ENCODE results near the gene ZBED6.

- TF ChIP-seq, protein P1, sequence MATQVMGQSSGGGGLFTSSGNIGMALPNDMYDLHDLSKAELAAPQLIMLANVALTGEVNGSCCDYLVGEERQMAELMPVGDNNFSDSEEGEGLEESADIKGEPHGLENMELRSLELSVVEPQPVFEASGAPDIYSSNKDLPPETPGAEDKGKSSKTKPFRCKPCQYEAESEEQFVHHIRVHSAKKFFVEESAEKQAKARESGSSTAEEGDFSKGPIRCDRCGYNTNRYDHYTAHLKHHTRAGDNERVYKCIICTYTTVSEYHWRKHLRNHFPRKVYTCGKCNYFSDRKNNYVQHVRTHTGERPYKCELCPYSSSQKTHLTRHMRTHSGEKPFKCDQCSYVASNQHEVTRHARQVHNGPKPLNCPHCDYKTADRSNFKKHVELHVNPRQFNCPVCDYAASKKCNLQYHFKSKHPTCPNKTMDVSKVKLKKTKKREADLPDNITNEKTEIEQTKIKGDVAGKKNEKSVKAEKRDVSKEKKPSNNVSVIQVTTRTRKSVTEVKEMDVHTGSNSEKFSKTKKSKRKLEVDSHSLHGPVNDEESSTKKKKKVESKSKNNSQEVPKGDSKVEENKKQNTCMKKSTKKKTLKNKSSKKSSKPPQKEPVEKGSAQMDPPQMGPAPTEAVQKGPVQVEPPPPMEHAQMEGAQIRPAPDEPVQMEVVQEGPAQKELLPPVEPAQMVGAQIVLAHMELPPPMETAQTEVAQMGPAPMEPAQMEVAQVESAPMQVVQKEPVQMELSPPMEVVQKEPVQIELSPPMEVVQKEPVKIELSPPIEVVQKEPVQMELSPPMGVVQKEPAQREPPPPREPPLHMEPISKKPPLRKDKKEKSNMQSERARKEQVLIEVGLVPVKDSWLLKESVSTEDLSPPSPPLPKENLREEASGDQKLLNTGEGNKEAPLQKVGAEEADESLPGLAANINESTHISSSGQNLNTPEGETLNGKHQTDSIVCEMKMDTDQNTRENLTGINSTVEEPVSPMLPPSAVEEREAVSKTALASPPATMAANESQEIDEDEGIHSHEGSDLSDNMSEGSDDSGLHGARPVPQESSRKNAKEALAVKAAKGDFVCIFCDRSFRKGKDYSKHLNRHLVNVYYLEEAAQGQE (IDR thresholded peaks at IDR 0.05; ENCODE audit: low read depth, low read length): no peak
- TF ChIP-seq CHD2 (IDR thresholded peaks at IDR 0.05; ENCODE audit: low read length, partially characterized antibody) (no peak), JUND (IDR thresholded peaks at IDR 0.05) (no peak), NFIC (IDR thresholded peaks at IDR 0.05; ENCODE audit: borderline replicate concordance) (no peak), EP300 (IDR thresholded peaks at IDR 0.05; ENCODE audit: borderline replicate concordance in 1 of 2, low read depth in 1 of 2, low read length in 1 of 2) (no peak), TAF1 (IDR thresholded peaks at IDR 0.05; ENCODE audit: borderline replicate concordance, low read depth, low read length) (no peak), EZH2phosphoT487 (IDR thresholded peaks at IDR 0.05; ENCODE audit: borderline replicate concordance, low read depth) (no peak), POLR2AphosphoS5 (IDR thresholded peaks at IDR 0.05; ENCODE audit: low read depth, low read length) (no peak), FOSL2 (IDR thresholded peaks at IDR 0.05; ENCODE audit: borderline replicate concordance, low read depth) (no peak), RAD21 (IDR thresholded peaks at IDR 0.05; ENCODE audit: low read length) (no peak), TEAD4 (IDR thresholded peaks at IDR 0.05; ENCODE audit: borderline replicate concordance, insufficient read depth) (no peak)
- TF ChIP-seq, protein P2, sequence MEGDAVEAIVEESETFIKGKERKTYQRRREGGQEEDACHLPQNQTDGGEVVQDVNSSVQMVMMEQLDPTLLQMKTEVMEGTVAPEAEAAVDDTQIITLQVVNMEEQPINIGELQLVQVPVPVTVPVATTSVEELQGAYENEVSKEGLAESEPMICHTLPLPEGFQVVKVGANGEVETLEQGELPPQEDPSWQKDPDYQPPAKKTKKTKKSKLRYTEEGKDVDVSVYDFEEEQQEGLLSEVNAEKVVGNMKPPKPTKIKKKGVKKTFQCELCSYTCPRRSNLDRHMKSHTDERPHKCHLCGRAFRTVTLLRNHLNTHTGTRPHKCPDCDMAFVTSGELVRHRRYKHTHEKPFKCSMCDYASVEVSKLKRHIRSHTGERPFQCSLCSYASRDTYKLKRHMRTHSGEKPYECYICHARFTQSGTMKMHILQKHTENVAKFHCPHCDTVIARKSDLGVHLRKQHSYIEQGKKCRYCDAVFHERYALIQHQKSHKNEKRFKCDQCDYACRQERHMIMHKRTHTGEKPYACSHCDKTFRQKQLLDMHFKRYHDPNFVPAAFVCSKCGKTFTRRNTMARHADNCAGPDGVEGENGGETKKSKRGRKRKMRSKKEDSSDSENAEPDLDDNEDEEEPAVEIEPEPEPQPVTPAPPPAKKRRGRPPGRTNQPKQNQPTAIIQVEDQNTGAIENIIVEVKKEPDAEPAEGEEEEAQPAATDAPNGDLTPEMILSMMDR (IDR thresholded peaks at IDR 0.05): no peak
- TF ChIP-seq, protein P3, sequence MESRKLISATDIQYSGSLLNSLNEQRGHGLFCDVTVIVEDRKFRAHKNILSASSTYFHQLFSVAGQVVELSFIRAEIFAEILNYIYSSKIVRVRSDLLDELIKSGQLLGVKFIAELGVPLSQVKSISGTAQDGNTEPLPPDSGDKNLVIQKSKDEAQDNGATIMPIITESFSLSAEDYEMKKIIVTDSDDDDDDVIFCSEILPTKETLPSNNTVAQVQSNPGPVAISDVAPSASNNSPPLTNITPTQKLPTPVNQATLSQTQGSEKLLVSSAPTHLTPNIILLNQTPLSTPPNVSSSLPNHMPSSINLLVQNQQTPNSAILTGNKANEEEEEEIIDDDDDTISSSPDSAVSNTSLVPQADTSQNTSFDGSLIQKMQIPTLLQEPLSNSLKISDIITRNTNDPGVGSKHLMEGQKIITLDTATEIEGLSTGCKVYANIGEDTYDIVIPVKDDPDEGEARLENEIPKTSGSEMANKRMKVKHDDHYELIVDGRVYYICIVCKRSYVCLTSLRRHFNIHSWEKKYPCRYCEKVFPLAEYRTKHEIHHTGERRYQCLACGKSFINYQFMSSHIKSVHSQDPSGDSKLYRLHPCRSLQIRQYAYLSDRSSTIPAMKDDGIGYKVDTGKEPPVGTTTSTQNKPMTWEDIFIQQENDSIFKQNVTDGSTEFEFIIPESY (IDR thresholded peaks at IDR 0.05; ENCODE audit: borderline replicate concordance, low read depth): no peak
- TF ChIP-seq, protein P4, sequence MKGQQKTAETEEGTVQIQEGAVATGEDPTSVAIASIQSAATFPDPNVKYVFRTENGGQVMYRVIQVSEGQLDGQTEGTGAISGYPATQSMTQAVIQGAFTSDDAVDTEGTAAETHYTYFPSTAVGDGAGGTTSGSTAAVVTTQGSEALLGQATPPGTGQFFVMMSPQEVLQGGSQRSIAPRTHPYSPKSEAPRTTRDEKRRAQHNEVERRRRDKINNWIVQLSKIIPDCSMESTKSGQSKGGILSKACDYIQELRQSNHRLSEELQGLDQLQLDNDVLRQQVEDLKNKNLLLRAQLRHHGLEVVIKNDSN (IDR thresholded peaks at IDR 0.05; ENCODE audit: borderline replicate concordance, low read depth): no peak
Measured at GRCh38 chr1:203781962-203782361, 13.5 kb upstream of the ZBED6 start.

Measured in SK-N-SH (cell line).